Measurements from ENCODE around the gene RTN4RL1.
"Not testable (repeated sequence)": the region's sequence is repeated elsewhere in the genome, so short reads cannot be mapped to it uniquely, and the experiment has no call there.

RTN4RL1 gene

GRCh38 chr17:2017274-2017941, 7.7 kb downstream of the RTN4RL1 start:
- no peak for TF ChIP-seq CTCF (conservative IDR thresholded peaks at IDR 0.05; ENCODE audit: control insufficient read depth, insufficient read depth, low read depth, low read length)
- no peak for DNase-seq (ENCODE audit: low read depth)
- H3K4me3 ChIP-seq (ENCODE audit: control insufficient read depth, low read depth, low read length), result no peak overlapping the region

- no peak for DNase-seq (ENCODE audit: low read depth)
- TF ChIP-seq CTCF (conservative IDR thresholded peaks at IDR 0.05; ENCODE audit: control insufficient read depth, insufficient read depth, low read depth, low read length), result no peak
- H3K4me3 ChIP-seq (ENCODE audit: control insufficient read depth, low read depth, low read length), result no peak overlapping the region
These were observed 8.6 kb downstream of the RTN4RL1 start for GRCh38 chr17:2016494-2016893.

GRCh38 chr17:2015314-2015713, 9.8 kb downstream of the RTN4RL1 start:
- DNase-seq (ENCODE audit: low read depth), result no peak
- no peak for TF ChIP-seq CTCF (conservative IDR thresholded peaks at IDR 0.05; ENCODE audit: control insufficient read depth, insufficient read depth, low read depth, low read length)
- no peak overlapping the region for H3K4me3 ChIP-seq (ENCODE audit: control insufficient read depth, low read depth, low read length)

- H3K4me3 ChIP-seq (ENCODE audit: control insufficient read depth, low read depth, low read length), result no peak overlapping the region
- no peak for DNase-seq (ENCODE audit: low read depth)
- TF ChIP-seq CTCF (conservative IDR thresholded peaks at IDR 0.05; ENCODE audit: control insufficient read depth, insufficient read depth, low read depth, low read length), result no peak
These were observed 11.2 kb downstream of the RTN4RL1 start for GRCh38 chr17:2013994-2014317.

GRCh38 chr17:2013220-2013993, 11.7 kb downstream of the RTN4RL1 start:
- not testable (repeated sequence) for DNase-seq (ENCODE audit: low read depth)

GRCh38 chr17:2012499-2012898, 12.6 kb downstream of the RTN4RL1 start:
- no peak for DNase-seq (ENCODE audit: low read depth)
- no peak overlapping the region for H3K4me3 ChIP-seq (ENCODE audit: control insufficient read depth, low read depth, low read length)
- TF ChIP-seq CTCF (conservative IDR thresholded peaks at IDR 0.05; ENCODE audit: control insufficient read depth, insufficient read depth, low read depth, low read length), result no peak

More at GRCh38 chr17:2013220-2013993, 11.7 kb downstream of the RTN4RL1 start:
- not testable (repeated sequence) for H3K4me3 ChIP-seq (ENCODE audit: control insufficient read depth, low read depth, low read length)

Data from fibroblast of mammary gland (primary cell).